CD4-positive, alpha-beta T cell (primary cell): ENCODE results near the gene GABARAPL1. TPM values are rescaled to one million over a fixed set of nuclear protein-coding genes. Genes with fewer than 3 reads are reported as not detected.

Experiments used
- ATAC-seq: fragments of 200-7000 bp; cut with Tn5 transposase; one replicate; pipeline ENCODE4 v1.10.0; 2022; ENCODE audit warnings: mild to moderate bottlenecking; ENCODE audit not compliant: poor library complexity
- CTCF ChIA-PET: fragments of 350-600 bp; sonication (Branson Sonifier 250); formaldehyde crosslinking; loops from one replicate; lab custom pipeline; 2021; ENCODE audit warnings: antibody characterized with exemption, inconsistent platforms; lab: Charles Lee
- POLR2A ChIA-PET: fragments of 350-600 bp; sonication (Branson Sonifier 250); formaldehyde crosslinking; loops from one replicate; lab custom pipeline; 2021; ENCODE audit warnings: antibody characterized with exemption, inconsistent platforms; lab: Charles Lee
- DNase-seq, 14 experiments: peaks; one replicate each; pipeline ENCODE4 v3.0.0-alpha.2; 2013 to 2020; ENCODE audit warnings: mixed read lengths in 2 of 14
- H3K27ac ChIP-seq, 2 donors: one replicate each; pipeline versions ENCODE4 v1.5.1 to v1.7.0; 2013; ENCODE audit warnings: low read length in 2 of 2, low read depth in 1 of 2, mild to moderate bottlenecking in 1 of 2
- H3K27me3 ChIP-seq, 2 experiments: 1 replicate in 1 of 2; 2 replicates in 1 of 2; pipeline versions ENCODE4 v1.6.1 to v1.7.0; 2013; ENCODE audit warnings: low read length in 2 of 2, control low read depth in 1 of 2, mild to moderate bottlenecking in 1 of 2, moderate library complexity in 1 of 2; ENCODE audit not compliant: insufficient read depth in 2 of 2, control insufficient read depth in 1 of 2
- H3K36me3 ChIP-seq: one replicate; pipeline ENCODE4 v1.6.1; 2013; ENCODE audit warnings: low read length, control low read depth; ENCODE audit not compliant: insufficient read depth
- H3K4me1 ChIP-seq: one replicate; pipeline ENCODE4 v1.6.1; 2013; ENCODE audit warnings: low read length, control low read depth; ENCODE audit not compliant: insufficient read depth
- H3K4me3 ChIP-seq: one replicate; pipeline ENCODE4 v1.5.1; 2013; ENCODE audit warnings: mild to moderate bottlenecking, low read length, moderate library complexity
- H3K9me3 ChIP-seq, 2 experiments: 1 replicate in 1 of 2; 2 replicates in 1 of 2; pipeline versions ENCODE4 v1.6.1 to v1.7.0; 2013; ENCODE audit warnings: low read length in 2 of 2, mild to moderate bottlenecking in 2 of 2, control low read depth in 1 of 2, moderate library complexity in 1 of 2; ENCODE audit not compliant: control insufficient read depth in 1 of 2, insufficient read depth in 1 of 2
- H3K27ac Mint-ChIP-seq: one replicate; pipeline ENCODE4 v1.8.0; 2020; ENCODE audit warnings: mixed read lengths
- H3K27me3 Mint-ChIP-seq: one replicate; pipeline ENCODE4 v1.8.0; 2021; ENCODE audit warnings: mixed read lengths
- H3K36me3 Mint-ChIP-seq: one replicate; pipeline ENCODE4 v1.8.0; 2021; ENCODE audit warnings: low read depth, mixed read lengths
- H3K4me1 Mint-ChIP-seq: one replicate; pipeline ENCODE4 v1.8.0; 2021; ENCODE audit warnings: low read depth, mixed read lengths
- H3K4me3 Mint-ChIP-seq: one replicate; pipeline ENCODE4 v1.8.0; 2020; ENCODE audit warnings: mild to moderate bottlenecking, mixed read lengths
- H3K9me3 Mint-ChIP-seq: one replicate; pipeline ENCODE4 v1.8.0; 2020; ENCODE audit warnings: mixed read lengths
- intact Hi-C, 2 experiments: fragments of 100-400 bp; cut with DNase I in 1 of 2; cut with micrococcal nuclease in 1 of 2; formaldehyde crosslinking; loops; one replicate each; pipeline versions ENCODE4 v1.15.1 to v1.9.0; 2023 to 2025; cut with DNase I, micrococcal nuclease
- polyA plus RNA-seq, 2 donors: library from polyadenylated mRNA; unstranded; fragments of 120-200 nt; gene quantifications; one replicate each; pipeline ENCODE4 v1.2.1, GENCODE V29; 2013
- total RNA-seq, 174 experiments: library from RNA in 2 of 174; stranded (reverse) in 2 of 174; gene quantifications; one replicate each; pipeline ENCODE4 v1.2.3 and lab custom pipeline; 2021 to 2026
- TF ChIP-seq, protein P1 (sequence below): fragments of 200-600 bp; IDR thresholded peaks from one replicate; pipeline ENCODE4 v1.8.0; 2022; ENCODE audit warnings: antibody characterized with exemption, mild to moderate bottlenecking

Gene GABARAPL1
- total RNA-seq (100 to 1,000 TPM; 267 to 276 TPM), total RNA-seq (lab: John Stamatoyannopoulos, UW) (1.2 to 507 (median 44.4) reads per million in 172 experiments)
- polyA plus RNA-seq (2013, experiment 1 of 2), result 19.3 TPM
- 32.6 TPM for polyA plus RNA-seq (2013, experiment 2 of 2)

DNA sequence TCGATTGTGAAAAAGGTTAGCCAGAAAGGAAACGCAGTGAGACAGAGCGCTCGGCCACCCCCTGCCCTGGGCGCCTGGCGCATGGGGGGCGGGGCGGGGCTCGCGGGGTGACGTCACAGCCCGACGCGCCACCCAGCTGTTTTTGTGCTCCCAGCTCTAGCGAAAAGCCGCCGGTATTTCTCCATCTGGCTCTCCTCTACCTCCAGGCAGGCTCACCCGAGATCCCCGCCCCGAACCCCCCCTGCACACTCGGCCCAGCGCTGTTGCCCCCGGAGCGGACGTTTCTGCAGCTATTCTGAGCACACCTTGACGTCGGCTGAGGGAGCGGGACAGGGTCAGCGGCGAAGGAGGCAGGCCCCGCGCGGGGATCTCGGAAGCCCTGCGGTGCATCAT is at the start of gene GABARAPL1:
Gene GABARAPL1, plus strand, starts transcription at position 139 of the 393 bp plus-strand sequence. Its CDS starts 253 bp downstream, at position 392.
- ChIA-PET CTCF (interaction anchor here (1.2 to 1.3 kb wide), 2 partner anchors 23 to 60 kb away, joined by 3 to 5 read pairs; no protein-coding TSS in a partner anchor), POLR2A (interaction anchor here (1.0 to 2.9 kb wide), 12 partner anchors 9 to 1333 kb away, joined by 3 to 21 read pairs (median 5); partner anchors contain the start of genes CD69, CLEC2B, MAGOHB and SMIM10L1)
- intact Hi-C loops, result loop anchor here (2.0 to 10.0 kb wide), 7 partner anchors 60 to 960 kb away; partner anchors contain the start of genes CD69 (in 1 of the 2), CLEC2B (in 1 of the 2), MAGOHB (in 1 of the 2) and SMIM10L1 (in 1 of the 2)
- no peaks in the 10 kb centered on the region for H3K36me3 ChIP-seq
- peaks cover 31% of the 10 kb centered on the region for H3K4me1 ChIP-seq
- Mint-ChIP-seq H3K27me3 (peaks cover 6% of the 10 kb centered on the region), H3K27ac (peak within 1 kb of the TSS; percentile 98), H3K4me3 (peak within 1 kb of the TSS; percentile 95), H3K9me3 (no peaks in the 10 kb centered on the region), H3K36me3 (peaks cover 21% of the 10 kb centered on the region), H3K4me1 (peaks cover 31% of the 10 kb centered on the region)
- H3K27me3 ChIP-seq, result no peaks in the 10 kb centered on the region
- TF ChIP-seq, protein P1, sequence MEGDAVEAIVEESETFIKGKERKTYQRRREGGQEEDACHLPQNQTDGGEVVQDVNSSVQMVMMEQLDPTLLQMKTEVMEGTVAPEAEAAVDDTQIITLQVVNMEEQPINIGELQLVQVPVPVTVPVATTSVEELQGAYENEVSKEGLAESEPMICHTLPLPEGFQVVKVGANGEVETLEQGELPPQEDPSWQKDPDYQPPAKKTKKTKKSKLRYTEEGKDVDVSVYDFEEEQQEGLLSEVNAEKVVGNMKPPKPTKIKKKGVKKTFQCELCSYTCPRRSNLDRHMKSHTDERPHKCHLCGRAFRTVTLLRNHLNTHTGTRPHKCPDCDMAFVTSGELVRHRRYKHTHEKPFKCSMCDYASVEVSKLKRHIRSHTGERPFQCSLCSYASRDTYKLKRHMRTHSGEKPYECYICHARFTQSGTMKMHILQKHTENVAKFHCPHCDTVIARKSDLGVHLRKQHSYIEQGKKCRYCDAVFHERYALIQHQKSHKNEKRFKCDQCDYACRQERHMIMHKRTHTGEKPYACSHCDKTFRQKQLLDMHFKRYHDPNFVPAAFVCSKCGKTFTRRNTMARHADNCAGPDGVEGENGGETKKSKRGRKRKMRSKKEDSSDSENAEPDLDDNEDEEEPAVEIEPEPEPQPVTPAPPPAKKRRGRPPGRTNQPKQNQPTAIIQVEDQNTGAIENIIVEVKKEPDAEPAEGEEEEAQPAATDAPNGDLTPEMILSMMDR, result no peak
- no peaks in the 10 kb centered on the region for H3K9me3 ChIP-seq
- H3K4me3 ChIP-seq, result peak within 1 kb of the TSS; percentile 87
- DNase-seq (peak; percentile 67 to 93 (median 80)), ATAC-seq (peak; percentile 58)
- peak within 1 kb of the TSS; percentile 77 to 89 for H3K27ac ChIP-seq

GRCh38 chr12:10163084-10163483 is 49.6 kb upstream of the GABARAPL1 start:
- H3K36me3 Mint-ChIP-seq, result no peaks in the 10 kb centered on the region
- intact Hi-C loops, result no loop called here
- Histone ChIP-seq H3K36me3 (no peaks in the 10 kb centered on the region), H3K9me3 (no peaks in the 10 kb centered on the region), H3K27ac (no peak overlapping the region), H3K4me1 (no peaks in the 10 kb centered on the region), H3K27me3 (no peaks in the 10 kb centered on the region), H3K4me3 (no peak overlapping the region)
- H3K9me3 Mint-ChIP-seq, result no peaks in the 10 kb centered on the region
- no peaks in the 10 kb centered on the region for H3K27me3 Mint-ChIP-seq
- H3K27ac Mint-ChIP-seq, result no peak overlapping the region
- H3K4me1 Mint-ChIP-seq, result no peaks in the 10 kb centered on the region
- no peak overlapping the region for H3K4me3 Mint-ChIP-seq
- ATAC-seq, result no peak
- DNase-seq, result no peak
- TF ChIP-seq, protein P1, result no peak
- CTCF ChIA-PET, result interaction anchor here (0.7 kb wide), 1 partner anchor 58 kb away, joined by 3 read pairs; no protein-coding TSS in a partner anchor
- POLR2A ChIA-PET, result no interaction called here

- H3K4me1 ChIP-seq, result no peaks in the 10 kb centered on the region
- POLR2A ChIA-PET, result no interaction called here
- no peak for ATAC-seq
Observed at GRCh38 chr12:10165421-10165820, 47.3 kb upstream of the GABARAPL1 start.

More at GRCh38 chr12:10165421-10165820, 47.3 kb upstream of the GABARAPL1 start:
- CTCF ChIA-PET, result no interaction called here
- no peak for DNase-seq
- Histone ChIP-seq H3K4me3 (no peak overlapping the region), H3K9me3 (no peaks in the 10 kb centered on the region), H3K27ac (no peak overlapping the region), H3K27me3 (no peaks in the 10 kb centered on the region), H3K36me3 (no peaks in the 10 kb centered on the region)
- Mint-ChIP-seq H3K36me3 (no peaks in the 10 kb centered on the region), H3K9me3 (no peaks in the 10 kb centered on the region), H3K27ac (no peak overlapping the region), H3K4me3 (no peak overlapping the region), H3K4me1 (no peaks in the 10 kb centered on the region), H3K27me3 (no peaks in the 10 kb centered on the region)
- TF ChIP-seq, protein P1, result no peak
- intact Hi-C loops, result no loop called here
